ENCODE data around the gene CCDC142. TPM values are rescaled to one million over a fixed set of nuclear protein-coding genes. Genes with fewer than 3 reads are reported as not detected.

The CCDC142 gene
- total RNA-seq (10 to 100 TPM; 63.9 to 67.6 TPM), polyA plus RNA-seq (10 to 100 TPM in 1 of 2 donors, 1 to 10 TPM in 1; 3.6 to 10.2 TPM)

GRCh38 chr2:74482801-74483674 is at the start of gene CCDC142, which contains the start of gene TTC31:
Gene CCDC142, minus strand, starts transcription at chr2:74482998. Its CDS starts 161 bp downstream, at chr2:74482837.
Gene TTC31, plus strand, starts transcription at chr2:74483081. Its CDS starts 15 bp downstream, at chr2:74483096.
- no peaks in the 10 kb centered on the region for H3K27me3 Mint-ChIP-seq
- CTCF ChIA-PET (ENCODE audit: partially characterized antibody), result interaction anchor here (0.6 to 11.3 kb wide), 26 partner anchors 9 to 746 kb away, joined by 3 to 141 read pairs (median 5); partner anchors contain the start of genes AUP1, DQX1, HTRA2 and INO80B
- peak; percentile 94 to 98 (median 96) for DNase-seq
- H3K4me3 ChIP-seq (ENCODE audit: low read length in 2 of 2), result peak within 1 kb of the TSS; percentile 57 to 100
- H3K4me3 Mint-ChIP-seq, result peak within 1 kb of the TSS; percentile 99 to 100 (median 100)
- intact Hi-C loops (cut with micrococcal nuclease), result loop anchor here (1.0 to 10.0 kb wide), 12 partner anchors 11 to 393 kb away; partner anchors contain the start of genes C2orf81, DOK1, MOB1A and MRPL53
- peaks cover 19 to 36% of the 10 kb centered on the region in 2 donors for H3K36me3 Mint-ChIP-seq
- H3K27ac ChIP-seq (ENCODE audit: low read depth, low read length), result peak within 1 kb of the TSS; percentile 91
- peaks cover 28% of the 10 kb centered on the region for H3K4me1 ChIP-seq (ENCODE audit: insufficient read depth, low read length)
- H3K36me3 ChIP-seq (ENCODE audit: insufficient read depth, low read length), result no peaks in the 10 kb centered on the region
- POLR2A ChIA-PET (ENCODE audit: partially characterized antibody), result interaction anchor here (0.6 to 14.3 kb wide), 33 partner anchors 10 to 746 kb away, joined by 3 to 516 read pairs (median 4); partner anchors contain the start of genes AUP1, C2orf81, HTRA2 and INO80B
- H3K9me3 ChIP-seq (ENCODE audit: control insufficient read depth in 1 of 2, low read length in 2 of 2), result no peaks in the 10 kb centered on the region
- peak within 1 kb of the TSS; percentile 91 to 100 (median 100) for H3K27ac Mint-ChIP-seq
- peaks cover 17 to 43% (median 25%) of the 10 kb centered on the region in 4 donors for H3K4me1 Mint-ChIP-seq
- H3K27me3 ChIP-seq (ENCODE audit: insufficient read depth, low read length), result no peaks in the 10 kb centered on the region
- no peaks in the 10 kb centered on the region for H3K9me3 Mint-ChIP-seq

- no peak overlapping the region for H3K27ac ChIP-seq (ENCODE audit: low read depth, low read length)
- H3K4me1 ChIP-seq (ENCODE audit: insufficient read depth, low read length), result peaks cover 31% of the 10 kb centered on the region
- intact Hi-C loops (cut with micrococcal nuclease), result loop anchor here (1.0 to 5.0 kb wide), 2 partner anchors 49 to 265 kb away; partner anchors contain the start of gene TTC31
- Mint-ChIP-seq H3K27ac (peak overlapping the region in 6 of 7 donors; percentile 3 to 93 (median 30)), H3K4me3 (peak overlapping the region; percentile 13 to 78 (median 56)), H3K4me1 (peaks cover 19 to 44% (median 34%) of the 10 kb centered on the region in 4 donors), H3K36me3 (peaks cover 19 to 35% of the 10 kb centered on the region in 2 donors), H3K27me3 (peaks cover 0 to under 1% of the 10 kb centered on the region in 2 donors), H3K9me3 (no peaks in the 10 kb centered on the region)
- peak in 4 of 5 donors; percentile 39 to 56 (median 46) for DNase-seq
- peaks cover 9% of the 10 kb centered on the region for H3K36me3 ChIP-seq (ENCODE audit: insufficient read depth, low read length)
- ChIA-PET POLR2A (ENCODE audit: partially characterized antibody) (interaction anchor here (0.7 to 6.3 kb wide), 9 partner anchors 16 to 282 kb away, joined by 3 to 87 read pairs (median 8); partner anchors contain the start of genes C2orf81, CCDC142, INO80B and MRPL53), CTCF (ENCODE audit: partially characterized antibody) (interaction anchor here (0.8 to 6.4 kb wide), 22 partner anchors 22 to 709 kb away, joined by 3 to 63 read pairs (median 4); partner anchors contain the start of genes BOLA3, C2orf81, CCDC142 and MRPL53)
- H3K27me3 ChIP-seq (ENCODE audit: insufficient read depth, low read length), result no peaks in the 10 kb centered on the region
- H3K4me3 ChIP-seq (ENCODE audit: low read length in 2 of 2), result no peak overlapping the region
- no peaks in the 10 kb centered on the region for H3K9me3 ChIP-seq (ENCODE audit: control insufficient read depth in 1 of 2, low read length in 2 of 2)
These were observed 49.4 kb upstream of the CCDC142 start for GRCh38 chr2:74532222-74532621.

GRCh38 chr2:74531666-74532065 is 48.9 kb upstream of the CCDC142 start:
- peak overlapping the region; percentile 8 to 96 (median 58) for H3K4me3 Mint-ChIP-seq
- H3K36me3 Mint-ChIP-seq, result peaks cover 25 to 41% of the 10 kb centered on the region in 2 donors
- H3K9me3 Mint-ChIP-seq, result no peaks in the 10 kb centered on the region
- no peak overlapping the region for H3K27ac ChIP-seq (ENCODE audit: low read depth, low read length)
- no peaks in the 10 kb centered on the region for H3K9me3 ChIP-seq (ENCODE audit: control insufficient read depth in 1 of 2, low read length in 2 of 2)
- H3K27me3 ChIP-seq (ENCODE audit: insufficient read depth, low read length), result no peaks in the 10 kb centered on the region
- peaks cover 31% of the 10 kb centered on the region for H3K4me1 ChIP-seq (ENCODE audit: insufficient read depth, low read length)
- peaks cover 19 to 45% (median 35%) of the 10 kb centered on the region in 4 donors for H3K4me1 Mint-ChIP-seq
- ChIA-PET POLR2A (ENCODE audit: partially characterized antibody) (interaction anchor here (0.7 to 6.3 kb wide), 10 partner anchors 15 to 140 kb away, joined by 3 to 87 read pairs (median 12); partner anchors contain the start of genes C2orf81, CCDC142, INO80B and MRPL53), CTCF (ENCODE audit: partially characterized antibody) (interaction anchor here (0.8 to 6.4 kb wide), 22 partner anchors 21 to 709 kb away, joined by 3 to 63 read pairs (median 4); partner anchors contain the start of genes BOLA3, C2orf81, CCDC142 and MRPL53)
- no peak for DNase-seq
- no peaks in the 10 kb centered on the region for H3K27me3 Mint-ChIP-seq
- H3K36me3 ChIP-seq (ENCODE audit: insufficient read depth, low read length), result peaks cover 14% of the 10 kb centered on the region
- H3K27ac Mint-ChIP-seq, result peak overlapping the region in 4 of 7 donors; percentile 77 to 95 (median 90)
- intact Hi-C loops (cut with micrococcal nuclease), result loop anchor here (1.0 to 5.0 kb wide), 2 partner anchors 48 to 264 kb away; partner anchors contain the start of gene TTC31
- H3K4me3 ChIP-seq (ENCODE audit: low read length in 2 of 2), result no peak overlapping the region

- DNase-seq, result peak; percentile 41 to 79 (median 45)
- no peaks in the 10 kb centered on the region for H3K27me3 ChIP-seq (ENCODE audit: insufficient read depth, low read length)
- ChIA-PET CTCF (ENCODE audit: partially characterized antibody) (interaction anchor here (0.8 to 6.4 kb wide), 12 partner anchors 15 to 285 kb away, joined by 3 to 63 read pairs (median 4); partner anchors contain the start of genes CCDC142, MRPL53, PCGF1 and TTC31), POLR2A (ENCODE audit: partially characterized antibody) (interaction anchor here (1.0 to 6.3 kb wide), 26 partner anchors 8 to 702 kb away, joined by 3 to 87 read pairs (median 8); partner anchors contain the start of genes C2orf81, CCDC142, INO80B and MOB1A)
- peaks cover 19 to 50% (median 40%) of the 10 kb centered on the region in 4 donors for H3K4me1 Mint-ChIP-seq
- H3K9me3 ChIP-seq (ENCODE audit: control insufficient read depth in 1 of 2, low read length in 2 of 2), result no peaks in the 10 kb centered on the region
- H3K4me3 Mint-ChIP-seq, result peak overlapping the region; percentile 92 to 96 (median 94)
- no peaks in the 10 kb centered on the region for H3K9me3 Mint-ChIP-seq
- H3K27me3 Mint-ChIP-seq, result no peaks in the 10 kb centered on the region
- peaks cover 35 to 49% of the 10 kb centered on the region in 2 donors for H3K36me3 Mint-ChIP-seq
- H3K27ac ChIP-seq (ENCODE audit: low read depth, low read length), result peak overlapping the region; percentile 84
- peak overlapping the region; percentile 89 to 100 for H3K4me3 ChIP-seq (ENCODE audit: low read length in 2 of 2)
- H3K36me3 ChIP-seq (ENCODE audit: insufficient read depth, low read length), result peaks cover 19% of the 10 kb centered on the region
- H3K27ac Mint-ChIP-seq, result peak overlapping the region; percentile 82 to 97 (median 93)
- peaks cover 31% of the 10 kb centered on the region for H3K4me1 ChIP-seq (ENCODE audit: insufficient read depth, low read length)
- intact Hi-C loops (cut with micrococcal nuclease), result loop anchor here (5.0 kb wide), 1 partner anchor 263 kb away; no protein-coding TSS in a partner anchor
These were observed 47.7 kb upstream of the CCDC142 start for GRCh38 chr2:74530239-74531187.

- CTCF ChIA-PET (ENCODE audit: partially characterized antibody), result interaction anchor here (0.8 to 6.4 kb wide), 6 partner anchors 16 to 138 kb away, joined by 3 to 63 read pairs (median 4); partner anchors contain the start of genes CCDC142, PCGF1 and TTC31
- Mint-ChIP-seq H3K4me1 (peaks cover 19 to 50% (median 40%) of the 10 kb centered on the region in 4 donors), H3K27me3 (no peaks in the 10 kb centered on the region), H3K27ac (peak within 1 kb of the TSS; percentile 87 to 97 (median 94)), H3K9me3 (no peaks in the 10 kb centered on the region), H3K4me3 (peak within 1 kb of the TSS; percentile 92 to 96 (median 94)), H3K36me3 (peaks cover 35 to 49% of the 10 kb centered on the region in 2 donors)
- H3K27ac ChIP-seq (ENCODE audit: low read depth, low read length), result peak within 1 kb of the TSS; percentile 84
- POLR2A ChIA-PET (ENCODE audit: partially characterized antibody), result interaction anchor here (1.0 to 6.3 kb wide), 23 partner anchors 9 to 701 kb away, joined by 3 to 87 read pairs (median 9); partner anchors contain the start of genes C2orf81, CCDC142, INO80B and MOB1A
- intact Hi-C loops (cut with micrococcal nuclease), result loop anchor here (1.0 to 5.0 kb wide), 8 partner anchors 22 to 603 kb away; partner anchors contain the start of genes C2orf81, DGUOK, DOK1 and INO80B
- peak within 1 kb of the TSS; percentile 89 to 100 for H3K4me3 ChIP-seq (ENCODE audit: low read length in 2 of 2)
- peaks cover 31% of the 10 kb centered on the region for H3K4me1 ChIP-seq (ENCODE audit: insufficient read depth, low read length)
- peak; percentile 83 to 88 (median 86) for DNase-seq
- peaks cover 19% of the 10 kb centered on the region for H3K36me3 ChIP-seq (ENCODE audit: insufficient read depth, low read length)
- no peaks in the 10 kb centered on the region for H3K9me3 ChIP-seq (ENCODE audit: control insufficient read depth in 1 of 2, low read length in 2 of 2)
- H3K27me3 ChIP-seq (ENCODE audit: insufficient read depth, low read length), result no peaks in the 10 kb centered on the region
These were observed 46.8 kb upstream of the CCDC142 start, which contains the start of the genes AUP1 and HTRA2 for GRCh38 chr2:74529357-74530238. Gene AUP1, minus strand, starts transcription at chr2:74529706. Its CDS starts 77 bp downstream, at chr2:74529629. Gene HTRA2, plus strand, starts transcription at chr2:74529933. Its CDS starts 74 bp downstream, at chr2:74530007.
